HG03066 (cell line): ENCODE data around the gene NECTIN1.

Experiments used
- ATAC-seq: cut with Tn5 transposase; IDR thresholded peaks from one replicate; pipeline ENCODE4 v1.9.1; 2021; ENCODE audit warnings: low read depth; ENCODE audit not compliant: unreplicated experiment

NECTIN1 gene

DNA sequence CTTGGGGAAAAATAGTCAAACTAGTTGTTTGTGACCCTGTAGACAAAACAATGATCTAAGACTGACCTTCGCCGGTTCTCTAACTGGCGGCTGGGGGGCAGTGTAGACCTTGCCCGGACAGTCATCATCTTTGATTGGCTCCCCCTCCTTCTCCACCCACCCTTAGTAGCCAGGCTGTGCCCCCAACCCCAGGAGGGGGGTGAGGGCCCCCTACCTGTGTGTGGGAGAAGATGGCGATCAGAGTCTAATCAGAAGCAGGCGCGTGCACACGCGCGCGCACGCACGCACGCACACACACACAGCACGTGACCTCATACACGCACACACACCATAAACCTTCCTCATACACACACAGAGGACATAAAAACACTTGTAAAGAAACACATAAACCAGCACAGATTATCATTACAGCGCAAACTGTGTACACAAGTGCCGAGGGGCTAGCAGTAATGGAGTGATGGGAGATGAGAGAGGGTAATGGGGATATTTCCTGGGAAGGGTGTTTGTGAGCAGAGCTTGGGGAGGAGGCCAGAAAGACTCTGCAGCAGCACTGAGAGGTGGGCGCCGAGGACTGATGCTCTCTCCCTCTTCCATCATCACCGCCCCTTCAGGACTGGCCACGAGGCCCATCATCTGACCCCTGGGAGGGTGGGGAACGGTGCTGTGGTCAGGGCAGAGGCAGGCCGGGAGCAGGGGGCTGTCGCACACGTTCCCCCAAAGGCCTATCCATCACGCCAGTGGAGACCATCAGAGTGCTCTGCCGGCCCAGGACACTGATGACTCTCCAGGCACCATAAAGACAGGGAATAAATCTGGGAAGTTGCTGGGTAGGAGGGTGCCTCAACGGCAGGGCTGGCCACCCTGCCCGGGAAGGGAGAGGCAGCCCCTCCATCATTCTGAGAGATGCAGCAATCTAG is 12.2 kb downstream of the NECTIN1 start:
- ATAC-seq = no peak

DNA sequence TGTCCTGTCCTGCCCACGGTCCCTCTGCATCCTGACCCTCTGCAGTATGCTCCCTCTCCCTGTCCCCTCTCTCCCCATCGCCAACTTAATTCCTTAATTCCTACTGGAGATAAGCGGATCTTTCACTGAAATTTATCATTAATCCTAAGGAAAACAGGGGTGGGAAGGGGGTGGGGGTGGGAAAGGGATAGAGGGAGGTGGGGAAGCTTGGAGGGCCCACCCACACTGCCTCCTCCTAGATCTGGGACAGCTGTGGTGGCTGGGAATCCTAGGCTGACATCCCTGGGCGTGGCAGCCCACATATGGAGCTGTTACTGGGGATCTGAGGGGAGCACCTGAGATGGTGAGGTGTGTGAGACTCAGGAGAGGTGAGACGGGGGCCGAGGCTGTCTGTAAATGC is 14.4 kb downstream of the NECTIN1 start:
- no peak for ATAC-seq

GRCh38 chr11:119714189-119714588 is 14.8 kb downstream of the NECTIN1 start:
- no peak for ATAC-seq

- no peak for ATAC-seq
Measured at GRCh38 chr11:119713359-119714040, 15.5 kb downstream of the NECTIN1 start.

DNA sequence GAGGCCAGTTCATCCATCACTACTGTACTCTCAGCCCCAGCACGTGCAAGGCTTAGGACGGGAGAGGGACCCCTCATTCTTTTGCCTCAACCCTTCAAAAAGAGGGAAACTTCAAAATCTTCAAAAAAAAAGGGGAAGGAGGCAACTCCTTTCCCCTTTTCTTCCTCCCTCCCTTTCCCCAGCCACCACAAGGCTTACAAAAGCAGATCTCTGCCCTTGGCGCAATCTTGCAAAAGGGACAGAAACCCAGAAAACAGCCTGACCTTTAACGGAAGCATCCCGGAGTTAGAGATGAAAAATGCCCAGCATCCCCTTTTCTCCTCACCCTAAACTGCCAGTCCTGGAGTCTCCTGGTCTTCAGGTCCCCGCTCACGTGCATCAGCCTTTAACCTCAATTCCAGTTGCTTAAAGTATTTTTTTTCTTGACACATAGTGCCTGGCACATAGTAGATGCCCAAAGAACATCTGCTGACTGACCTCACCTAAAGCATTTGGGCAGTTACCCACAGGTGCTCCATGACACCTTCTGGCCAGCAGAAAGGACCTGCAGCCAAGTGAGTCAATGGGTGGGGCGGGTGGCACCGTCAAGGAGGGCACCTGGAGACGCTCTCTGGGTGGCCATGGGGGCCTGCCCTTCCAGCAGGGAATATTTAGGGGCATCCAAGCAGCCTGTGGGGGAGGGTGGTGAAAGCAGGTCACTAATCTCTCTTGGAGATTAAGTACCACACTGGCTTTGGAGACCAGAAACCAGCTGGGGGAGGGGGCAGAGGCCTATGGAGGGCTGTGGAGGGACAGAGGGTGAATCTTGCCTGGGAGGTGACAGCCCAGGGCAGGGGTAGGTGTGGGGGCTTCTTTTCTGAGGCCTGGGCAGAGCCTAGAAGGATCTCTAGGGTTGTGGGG is 16.3 kb downstream of the NECTIN1 start:
- no peak for ATAC-seq

DNA sequence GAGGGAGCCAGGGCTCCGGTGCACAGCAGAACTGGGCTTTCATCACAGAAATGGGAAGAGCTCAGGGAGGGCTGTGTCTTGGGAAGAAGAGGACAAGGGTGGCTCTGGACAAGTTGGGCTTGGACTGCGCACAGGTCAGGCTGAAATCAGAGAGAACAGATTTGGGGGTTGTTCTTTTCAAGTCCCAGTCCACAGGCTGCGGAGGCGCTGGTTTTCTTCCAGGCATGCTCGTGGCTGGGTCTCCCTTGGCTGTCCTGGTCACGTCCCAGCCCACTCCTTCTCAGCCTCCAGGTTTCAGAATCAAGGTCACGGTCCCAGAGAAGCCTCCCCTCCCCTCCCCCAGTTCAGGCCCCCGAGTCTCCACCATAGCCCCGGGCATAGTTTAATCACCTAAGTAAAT is 17.0 kb downstream of the NECTIN1 start:
- ATAC-seq = no peak

DNA sequence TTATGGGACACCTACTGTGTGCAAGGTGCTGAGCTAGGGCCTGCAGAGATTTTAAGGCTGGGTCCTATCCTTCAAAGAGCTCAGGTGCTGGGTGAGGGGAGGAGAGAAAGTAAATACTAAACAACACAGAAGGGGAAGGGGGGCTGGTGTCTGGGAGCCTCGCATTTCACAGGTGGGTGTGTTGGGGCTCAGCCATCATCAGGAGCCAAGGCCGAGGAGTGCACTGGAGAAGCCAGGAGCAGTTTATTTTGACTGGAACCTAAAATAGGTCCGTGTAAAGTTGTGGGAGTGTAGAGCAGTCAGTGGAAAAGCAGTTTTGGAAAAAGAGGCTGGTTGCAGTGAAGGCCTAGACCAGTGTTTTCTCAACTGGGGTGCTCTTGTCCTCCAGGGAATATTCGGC is 17.5 kb downstream of the NECTIN1 start:
- ATAC-seq = no peak

DNA sequence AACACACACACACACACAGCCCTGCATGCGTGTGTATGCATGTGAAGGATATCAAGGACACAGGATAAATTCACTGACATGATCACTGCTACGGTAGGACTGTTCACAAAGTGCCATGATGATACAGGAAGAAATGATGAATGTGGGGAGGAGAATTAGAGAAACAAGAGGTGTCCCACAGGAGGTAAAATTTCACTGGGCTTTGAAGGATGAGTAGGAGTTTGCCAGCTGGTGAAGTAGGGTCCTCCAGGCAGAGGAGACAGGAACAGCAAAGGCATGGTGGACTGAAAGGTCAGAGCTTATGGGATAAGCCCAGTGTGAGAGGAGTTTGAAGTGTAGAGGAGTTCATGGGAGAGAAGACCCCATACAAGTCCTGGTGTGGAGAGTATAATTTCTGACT is 18.6 kb downstream of the NECTIN1 start:
- no peak for ATAC-seq

GRCh38 chr11:119709638-119710346 is 19.2 kb downstream of the NECTIN1 start:
- no peak for ATAC-seq

DNA sequence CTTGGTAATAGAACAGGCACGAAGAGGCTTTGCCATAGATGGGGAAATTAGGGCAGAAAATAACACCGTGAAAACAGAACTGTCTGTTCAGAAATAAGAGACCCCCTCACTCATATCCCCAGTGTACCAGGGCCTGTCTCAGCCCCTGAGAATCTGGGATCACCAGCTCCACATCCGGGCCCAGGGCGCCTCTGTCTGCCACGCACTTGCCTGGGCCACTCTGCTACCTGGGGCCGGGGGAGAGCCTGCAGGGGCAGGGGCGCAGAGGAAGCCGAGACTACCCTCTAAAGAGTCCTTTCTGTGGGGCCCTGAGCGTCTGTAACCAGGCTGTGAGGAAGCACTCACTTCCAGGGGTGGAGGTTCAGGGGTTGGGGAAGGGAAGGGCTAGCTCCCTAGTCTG is 19.8 kb downstream of the NECTIN1 start:
- ATAC-seq = no peak

- ATAC-seq = no peak
Measured at GRCh38 chr11:119708384-119708783, 20.6 kb downstream of the NECTIN1 start.

GRCh38 chr11:119706887-119707286 is 22.1 kb downstream of the NECTIN1 start:
- ATAC-seq = no peak

DNA sequence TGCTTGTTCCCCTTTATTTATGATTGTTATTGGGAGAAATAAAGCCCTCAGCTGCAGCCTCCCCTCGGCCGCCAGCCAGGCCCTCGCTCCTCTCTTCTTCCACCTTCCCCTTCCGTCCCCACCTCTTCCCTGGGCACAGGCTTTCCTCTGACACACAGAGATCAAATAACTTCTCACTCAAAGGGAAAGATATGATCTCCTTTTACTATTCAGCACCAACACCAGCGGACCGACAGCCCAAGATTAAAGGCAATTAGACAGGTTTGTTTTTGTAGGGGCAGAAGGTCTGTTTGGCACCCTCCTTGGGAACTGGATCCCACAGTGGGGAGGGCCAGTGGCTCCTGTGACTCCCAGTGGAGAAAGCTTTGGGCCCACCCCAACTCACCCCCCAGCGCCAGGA is 23.0 kb downstream of the NECTIN1 start:
- no peak for ATAC-seq

DNA sequence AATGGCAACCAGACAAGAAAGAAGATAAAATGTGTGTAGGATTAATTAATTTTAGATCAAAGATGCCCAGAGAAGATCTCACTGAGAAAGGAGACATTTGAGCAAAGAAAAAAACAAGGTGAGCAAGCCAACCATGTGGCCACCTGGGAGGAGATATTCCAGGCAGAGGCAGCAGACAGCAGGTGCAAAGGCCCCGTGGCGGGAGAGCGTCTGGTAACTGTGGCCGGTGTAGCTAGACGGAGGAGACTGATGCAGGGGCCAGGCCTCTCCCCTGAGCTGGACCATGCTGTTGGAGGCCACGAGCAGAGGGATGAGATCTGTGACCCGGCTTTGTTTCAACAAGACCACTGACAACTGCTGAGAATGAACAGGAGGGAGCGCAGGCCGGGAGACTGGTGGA is 23.6 kb downstream of the NECTIN1 start:
- ATAC-seq = no peak

- no peak for ATAC-seq
Measured at GRCh38 chr11:119704849-119705248, 24.2 kb downstream of the NECTIN1 start.

- ATAC-seq = no peak
Measured at GRCh38 chr11:119701591-119702549, 27.1 kb downstream of the NECTIN1 start.

DNA sequence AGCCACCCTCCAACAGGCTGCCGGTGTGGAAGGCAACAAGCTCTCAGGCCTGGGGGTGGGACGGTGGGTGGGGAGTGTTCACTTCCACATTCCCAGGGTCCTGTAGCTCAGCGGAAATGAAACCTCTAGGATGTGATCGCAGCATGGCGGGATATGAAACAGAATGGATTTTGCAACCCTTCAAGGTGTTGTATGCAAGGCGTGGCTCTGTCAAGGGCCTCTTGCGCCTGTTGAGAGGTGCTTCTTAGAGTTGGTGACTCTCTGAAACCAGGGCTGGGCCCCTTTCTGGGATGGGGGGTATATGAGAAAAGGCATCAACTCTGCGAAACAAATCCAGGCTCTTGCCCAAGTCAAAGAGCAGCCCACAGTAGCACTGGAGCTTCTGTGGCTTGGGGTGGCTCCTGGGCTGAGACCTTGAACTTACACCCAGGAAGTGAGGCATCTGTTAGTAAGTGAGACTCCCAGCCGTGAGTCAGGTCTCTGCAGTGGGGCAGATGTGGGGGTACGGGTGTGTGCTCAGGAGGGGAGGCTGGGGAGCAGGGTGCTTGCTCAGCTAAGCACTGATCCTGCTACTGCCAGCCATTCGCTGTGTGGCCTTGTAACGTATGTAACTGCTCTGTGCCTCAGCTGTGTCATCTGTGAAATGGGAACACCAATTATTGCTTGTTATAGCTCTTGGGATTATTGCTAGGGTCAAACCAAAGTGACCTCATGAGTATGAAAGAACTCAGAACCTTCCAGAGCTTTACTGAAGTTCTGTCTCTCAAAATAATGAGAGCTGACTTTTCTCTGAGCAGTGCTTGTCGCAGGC is 28.3 kb downstream of the NECTIN1 start:
- no peak for ATAC-seq

GRCh38 chr11:119700030-119700429 is 29.0 kb downstream of the NECTIN1 start:
- no peak for ATAC-seq
